ENCODE measurements around the gene ZNF135.
A peak's percentile ranks its signal among the peaks of the same experiment; 100 is the strongest.

The ZNF135 gene

GRCh38 chr19:58014141-58014540 is 44.9 kb upstream of the ZNF135 start:
- DNase-seq (ENCODE audit: low read depth in 1 of 2, low spot score in 1 of 2) = no peak
- H3K27ac ChIP-seq (replicated peaks) = no peak overlapping the region
- no peak overlapping the region for H3K4me3 ChIP-seq (replicated peaks; ENCODE audit: insufficient read depth, low read length)
- no peak for TF ChIP-seq SPI1 (IDR thresholded peaks at IDR 0.05; ENCODE audit: borderline replicate concordance, low read depth)
- H3K27me3 ChIP-seq (ENCODE audit: insufficient read depth, poor library complexity, severe bottlenecking) = no peaks in the 10 kb centered on the region

- Histone ChIP-seq H3K4me3 (replicated peaks; ENCODE audit: insufficient read depth, low read length) (no peak overlapping the region), H3K27ac (replicated peaks) (no peak overlapping the region), H3K27me3 (ENCODE audit: insufficient read depth, poor library complexity, severe bottlenecking) (no peaks in the 10 kb centered on the region)
- TF ChIP-seq GABPA (IDR thresholded peaks at IDR 0.05; ENCODE audit: low read depth) = no peak
- no peak for TF ChIP-seq CTCF (IDR thresholded peaks at IDR 0.05; ENCODE audit: insufficient read depth, low read length)
- TF ChIP-seq POLR2AphosphoS5 (IDR thresholded peaks at IDR 0.05; ENCODE audit: low read depth) = no peak
- TF ChIP-seq REST (IDR thresholded peaks at IDR 0.05; ENCODE audit: insufficient replicate concordance, low read depth) = no peak
- no peak for TF ChIP-seq SPI1 (IDR thresholded peaks at IDR 0.05; ENCODE audit: borderline replicate concordance, low read depth)
- no peak for DNase-seq (ENCODE audit: low read depth in 1 of 2, low spot score in 1 of 2)
Observed at GRCh38 chr19:58020129-58020528, 39.0 kb upstream of the ZNF135 start.

GRCh38 chr19:58021541-58022282 is 37.4 kb upstream of the ZNF135 start:
- Histone ChIP-seq H3K27ac (replicated peaks) (no peak overlapping the region), H3K27me3 (ENCODE audit: insufficient read depth, poor library complexity, severe bottlenecking) (no peaks in the 10 kb centered on the region), H3K4me3 (replicated peaks; ENCODE audit: insufficient read depth, low read length) (no peak overlapping the region)
- TF ChIP-seq POLR2AphosphoS5 (IDR thresholded peaks at IDR 0.05; ENCODE audit: low read depth) = no peak
- no peak for TF ChIP-seq REST (IDR thresholded peaks at IDR 0.05; ENCODE audit: insufficient replicate concordance, low read depth)
- no peak for TF ChIP-seq GABPA (IDR thresholded peaks at IDR 0.05; ENCODE audit: low read depth)
- no peak for TF ChIP-seq SPI1 (IDR thresholded peaks at IDR 0.05; ENCODE audit: borderline replicate concordance, low read depth)
- no peak for TF ChIP-seq CTCF (IDR thresholded peaks at IDR 0.05; ENCODE audit: insufficient read depth, low read length)
- peak in 1 of 2 experiments; percentile 40 for DNase-seq (ENCODE audit: low read depth in 1 of 2, low spot score in 1 of 2)

DNA sequence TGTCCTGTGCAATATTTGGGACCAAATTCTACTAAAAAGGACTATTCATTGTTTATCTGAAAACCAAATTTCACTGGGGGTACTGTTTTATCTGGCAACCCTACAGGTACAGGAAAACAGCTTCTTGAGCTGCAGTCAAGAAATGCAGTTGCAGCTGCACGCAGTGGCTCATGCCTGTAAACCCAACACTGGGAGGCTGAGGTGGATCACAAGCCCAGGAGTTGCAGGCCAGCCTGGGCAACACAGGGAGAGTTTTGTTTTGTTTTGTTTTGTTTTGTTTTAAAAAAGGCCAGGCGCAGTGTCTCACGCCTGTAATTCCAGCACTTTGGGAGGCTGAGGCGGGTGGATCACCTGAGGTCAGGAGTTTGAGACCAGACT is 36.8 kb upstream of the ZNF135 start:
- H3K27ac ChIP-seq (replicated peaks) = no peak overlapping the region
- TF ChIP-seq CTCF (IDR thresholded peaks at IDR 0.05; ENCODE audit: insufficient read depth, low read length) (no peak), REST (IDR thresholded peaks at IDR 0.05; ENCODE audit: insufficient replicate concordance, low read depth) (no peak), SPI1 (IDR thresholded peaks at IDR 0.05; ENCODE audit: borderline replicate concordance, low read depth) (no peak), GABPA (IDR thresholded peaks at IDR 0.05; ENCODE audit: low read depth) (no peak), POLR2AphosphoS5 (IDR thresholded peaks at IDR 0.05; ENCODE audit: low read depth) (no peak)
- no peak for DNase-seq (ENCODE audit: low read depth in 1 of 2, low spot score in 1 of 2)

More for the DNA sequence above, 36.8 kb upstream of the ZNF135 start:
- H3K27me3 ChIP-seq (ENCODE audit: insufficient read depth, poor library complexity, severe bottlenecking) = no peaks in the 10 kb centered on the region
- no peak overlapping the region for H3K4me3 ChIP-seq (replicated peaks; ENCODE audit: insufficient read depth, low read length)

Measured in HL-60 (cell line).